Keratinocyte (primary cell): ENCODE measurements around the gene GPR183.
A peak's percentile ranks its signal among the peaks of the same experiment; 100 is the strongest.

Experiments
- EZH2 ChIP-seq: IDR thresholded peaks from one replicate; pipeline ENCODE4 v1.6.1; 2012; ENCODE audit warnings: inconsistent platforms, mild to moderate bottlenecking, low read length, moderate library complexity
- TF ChIP-seq, protein P1 (sequence below), 3 experiments: IDR thresholded peaks in 1 of 3; conservative IDR thresholded peaks in 1 of 3; optimal IDR thresholded peaks in 1 of 3; 2 replicates in 2 of 3; 3 replicates in 1 of 3; pipeline versions ENCODE3 to v1.5.1; 2011; ENCODE audit warnings: low read length in 3 of 3, mild to moderate bottlenecking in 3 of 3, moderate library complexity in 2 of 3, control low read depth in 1 of 3, inconsistent platforms in 1 of 3; ENCODE audit not compliant: insufficient read depth in 2 of 3; ENCODE audit errors: extremely low read depth in 1 of 3

DNA sequence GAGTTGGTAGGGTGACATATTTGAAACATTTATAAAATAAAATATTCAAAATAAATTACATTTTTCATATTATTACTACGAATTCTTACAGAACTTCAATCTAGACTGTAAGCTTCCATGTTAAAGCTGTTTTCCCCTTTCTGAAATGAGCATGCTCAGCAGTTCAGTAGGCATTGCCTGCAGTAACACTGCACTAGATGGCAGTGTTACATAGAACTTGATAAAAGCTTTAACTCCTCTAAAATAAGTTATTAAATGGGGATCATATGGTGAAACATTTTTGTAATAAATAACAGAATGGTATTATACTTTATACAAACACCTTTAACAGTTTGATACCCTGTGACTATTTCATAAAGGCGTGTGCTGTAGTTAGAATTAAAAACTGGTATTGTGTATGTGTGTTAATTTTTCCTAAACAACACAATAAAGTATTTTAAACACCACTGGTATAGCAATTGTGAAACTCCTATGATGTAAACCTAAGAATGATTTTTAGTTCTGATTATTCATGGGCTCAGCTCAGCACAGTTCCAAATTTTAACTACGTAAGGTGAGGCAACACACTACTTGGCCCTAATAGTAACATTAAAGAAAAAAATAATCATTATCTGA is 37.5 kb downstream of the GPR183 start:
- TF ChIP-seq, protein P1, sequence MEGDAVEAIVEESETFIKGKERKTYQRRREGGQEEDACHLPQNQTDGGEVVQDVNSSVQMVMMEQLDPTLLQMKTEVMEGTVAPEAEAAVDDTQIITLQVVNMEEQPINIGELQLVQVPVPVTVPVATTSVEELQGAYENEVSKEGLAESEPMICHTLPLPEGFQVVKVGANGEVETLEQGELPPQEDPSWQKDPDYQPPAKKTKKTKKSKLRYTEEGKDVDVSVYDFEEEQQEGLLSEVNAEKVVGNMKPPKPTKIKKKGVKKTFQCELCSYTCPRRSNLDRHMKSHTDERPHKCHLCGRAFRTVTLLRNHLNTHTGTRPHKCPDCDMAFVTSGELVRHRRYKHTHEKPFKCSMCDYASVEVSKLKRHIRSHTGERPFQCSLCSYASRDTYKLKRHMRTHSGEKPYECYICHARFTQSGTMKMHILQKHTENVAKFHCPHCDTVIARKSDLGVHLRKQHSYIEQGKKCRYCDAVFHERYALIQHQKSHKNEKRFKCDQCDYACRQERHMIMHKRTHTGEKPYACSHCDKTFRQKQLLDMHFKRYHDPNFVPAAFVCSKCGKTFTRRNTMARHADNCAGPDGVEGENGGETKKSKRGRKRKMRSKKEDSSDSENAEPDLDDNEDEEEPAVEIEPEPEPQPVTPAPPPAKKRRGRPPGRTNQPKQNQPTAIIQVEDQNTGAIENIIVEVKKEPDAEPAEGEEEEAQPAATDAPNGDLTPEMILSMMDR (optimal IDR thresholded peaks at IDR 0.05 in 1 of 3, IDR thresholded peaks at IDR 0.05 in 1 of 3, conservative IDR thresholded peaks at IDR 0.05 in 1 of 3; ENCODE audit: extremely low read depth in 1 of 3, insufficient read depth in 2 of 3, low read length in 3 of 3) = peak in 2 of 3 experiments; percentile 32 to 46
- TF ChIP-seq EZH2 = no peak
